ENCODE results near the gene RBM34.

RBM34 gene

GRCh38 chr1:235152235-235152634, 8.8 kb downstream of the RBM34 start:
- DNase-seq (ENCODE audit: low read depth) = no peak

GRCh38 chr1:235151033-235151432, 10.0 kb downstream of the RBM34 start:
- DNase-seq (ENCODE audit: low read depth) = no peak

- no peak for DNase-seq (ENCODE audit: low read depth)
Measured at GRCh38 chr1:235149824-235150223, 11.2 kb downstream of the RBM34 start.

- no peak for DNase-seq (ENCODE audit: low read depth)
Measured at GRCh38 chr1:235147269-235147668, 13.8 kb downstream of the RBM34 start.

- no peak for DNase-seq (ENCODE audit: low read depth)
Measured at GRCh38 chr1:235145639-235146038, 15.4 kb downstream of the RBM34 start.

GRCh38 chr1:235142991-235143390, 18.1 kb downstream of the RBM34 start:
- DNase-seq (ENCODE audit: low read depth) = no peak

GRCh38 chr1:235139315-235139714, 21.7 kb downstream of the RBM34 start:
- no peak for DNase-seq (ENCODE audit: low read depth)

GRCh38 chr1:235138821-235139220, 22.2 kb downstream of the RBM34 start:
- DNase-seq (ENCODE audit: low read depth) = no peak

- no peak for DNase-seq (ENCODE audit: low read depth)
Measured at GRCh38 chr1:235136111-235136510, 24.9 kb downstream of the RBM34 start.

GRCh38 chr1:235134171-235134570, 26.9 kb downstream of the RBM34 start:
- no peak for DNase-seq (ENCODE audit: low read depth)

- no peak for DNase-seq (ENCODE audit: low read depth)
Measured at GRCh38 chr1:235133086-235133485, 28.0 kb downstream of the RBM34 start.

- DNase-seq (ENCODE audit: low read depth) = no peak
Measured at GRCh38 chr1:235131961-235132360, 29.1 kb downstream of the RBM34 start.

GRCh38 chr1:235130766-235131270, 30.2 kb downstream of the RBM34 start:
- no peak for DNase-seq (ENCODE audit: low read depth)

- DNase-seq (ENCODE audit: low read depth) = no peak
Measured at GRCh38 chr1:235129774-235130570, 31.1 kb downstream of the RBM34 start.

GRCh38 chr1:235128456-235129328, 32.4 kb downstream of the RBM34 start, which contains the start of gene TOMM20:
TOMM20 (minus strand) TSS chr1:235128837; CDS start chr1:235128715, 122 bp downstream.
- peak; percentile 98 for DNase-seq (ENCODE audit: low read depth)

- DNase-seq (ENCODE audit: low read depth) = no peak
Measured at GRCh38 chr1:235127732-235128455, 33.2 kb downstream of the RBM34 start.

- no peak for DNase-seq (ENCODE audit: low read depth)
Measured at GRCh38 chr1:235127203-235127602, 33.8 kb downstream of the RBM34 start.

GRCh38 chr1:235124665-235125064, 36.4 kb downstream of the RBM34 start:
- DNase-seq (ENCODE audit: low read depth) = no peak

GRCh38 chr1:235124111-235124510, 36.9 kb downstream of the RBM34 start:
- no peak for DNase-seq (ENCODE audit: low read depth)

GRCh38 chr1:235122348-235122747, 38.7 kb downstream of the RBM34 start:
- DNase-seq (ENCODE audit: low read depth) = no peak

GRCh38 chr1:235113183-235113917, 47.7 kb downstream of the RBM34 start:
- no peak for DNase-seq (ENCODE audit: low read depth)

All from fibroblast of gingiva (primary cell).